Measurements from ENCODE around the gene PPP2R2B.
A peak's percentile ranks its signal among the peaks of the same experiment; 100 is the strongest.
"Not testable (repeated sequence)": the region's sequence is repeated elsewhere in the genome, so short reads cannot be mapped to it uniquely, and the experiment has no call there.

PPP2R2B gene

GRCh38 chr5:146607659-146608332 lies 270.8 kb downstream of the PPP2R2B start:
- DNase-seq (ENCODE audit: low read depth), result no peak

GRCh38 chr5:146606893-146607292 lies 271.7 kb downstream of the PPP2R2B start:
- DNase-seq (ENCODE audit: low read depth), result no peak

GRCh38 chr5:146600376-146600775 lies 278.2 kb downstream of the PPP2R2B start:
- no peak for DNase-seq (ENCODE audit: low read depth)

- DNase-seq (ENCODE audit: low read depth), result no peak
Observed at GRCh38 chr5:146599261-146599660, 279.3 kb downstream of the PPP2R2B start.

DNA sequence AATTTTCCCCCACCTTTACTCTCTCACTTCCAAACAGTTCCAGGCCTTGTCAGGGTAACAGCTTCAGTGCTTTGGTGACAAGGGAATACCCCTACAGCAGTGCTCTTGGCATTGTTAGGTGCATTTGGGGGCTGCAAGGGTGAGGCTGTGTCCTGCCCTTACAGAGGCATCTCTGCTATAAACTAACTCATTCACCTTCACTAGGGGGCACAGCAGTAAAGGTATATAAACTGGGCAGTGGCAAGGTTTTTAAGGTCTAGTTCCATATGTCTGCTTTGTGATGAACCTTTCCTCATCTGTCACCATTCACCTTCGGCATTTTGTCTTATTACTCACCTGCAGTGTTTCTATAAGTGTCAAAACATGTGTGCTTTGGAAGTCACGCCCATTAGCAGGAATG lies 283.5 kb downstream of the PPP2R2B start:
- no peak for DNase-seq (ENCODE audit: low read depth)

- DNase-seq (ENCODE audit: low read depth), result no peak
Observed at GRCh38 chr5:146592352-146592751, 286.2 kb downstream of the PPP2R2B start.

GRCh38 chr5:146589028-146589345 lies 289.6 kb downstream of the PPP2R2B start:
- DNase-seq (ENCODE audit: low read depth), result no peak

GRCh38 chr5:146588331-146589027 lies 290.1 kb downstream of the PPP2R2B start:
- DNase-seq (ENCODE audit: low read depth), result no peak

GRCh38 chr5:146586752-146587151 lies 291.8 kb downstream of the PPP2R2B start:
- no peak for DNase-seq (ENCODE audit: low read depth)

DNA sequence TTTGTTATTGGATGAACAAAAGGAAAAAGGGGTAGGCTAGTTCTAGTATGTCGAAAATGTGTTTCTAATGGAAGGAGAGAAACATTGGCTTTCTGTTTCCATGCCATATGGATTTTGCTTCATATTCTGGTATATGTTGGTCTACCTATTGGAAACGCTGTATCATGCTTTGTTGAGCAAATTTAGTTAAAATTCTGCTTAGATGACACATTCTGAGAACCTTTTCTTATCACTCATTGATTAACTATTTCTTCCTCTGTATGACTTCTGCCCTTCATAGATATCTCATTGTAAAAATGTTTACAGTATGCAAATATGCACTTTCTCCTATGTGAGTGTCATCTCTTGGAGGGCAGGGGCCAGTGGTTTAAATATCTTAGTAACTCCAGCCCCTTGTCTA lies 293.8 kb downstream of the PPP2R2B start:
- DNase-seq (ENCODE audit: low read depth), result no peak

DNA sequence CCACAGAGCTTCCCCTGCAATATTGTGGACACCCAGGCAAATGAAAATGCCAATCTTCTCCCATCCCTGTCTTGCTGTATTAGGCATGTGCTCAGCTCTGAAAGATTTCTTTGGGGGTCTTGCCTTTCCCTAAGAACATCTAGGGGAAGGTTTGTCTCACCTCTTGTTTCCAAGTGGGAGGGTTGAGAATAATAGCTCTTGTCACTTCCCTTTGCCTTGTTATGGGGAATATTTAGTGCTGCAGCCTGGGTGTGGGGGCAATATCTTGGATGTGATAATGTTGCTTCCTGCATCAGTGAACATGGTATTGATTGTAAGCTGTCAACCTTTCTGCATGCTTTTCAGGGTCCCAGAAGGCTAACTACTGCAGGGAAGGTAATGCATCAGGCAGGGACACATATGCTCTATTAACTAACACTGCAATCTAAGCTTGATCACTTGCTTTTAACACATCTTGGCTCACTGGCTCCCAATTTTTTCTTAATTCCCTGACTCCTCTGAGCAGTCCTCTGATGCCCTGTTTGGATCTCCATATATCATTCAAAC lies 296.4 kb downstream of the PPP2R2B start:
- no peak for DNase-seq (ENCODE audit: low read depth)

DNA sequence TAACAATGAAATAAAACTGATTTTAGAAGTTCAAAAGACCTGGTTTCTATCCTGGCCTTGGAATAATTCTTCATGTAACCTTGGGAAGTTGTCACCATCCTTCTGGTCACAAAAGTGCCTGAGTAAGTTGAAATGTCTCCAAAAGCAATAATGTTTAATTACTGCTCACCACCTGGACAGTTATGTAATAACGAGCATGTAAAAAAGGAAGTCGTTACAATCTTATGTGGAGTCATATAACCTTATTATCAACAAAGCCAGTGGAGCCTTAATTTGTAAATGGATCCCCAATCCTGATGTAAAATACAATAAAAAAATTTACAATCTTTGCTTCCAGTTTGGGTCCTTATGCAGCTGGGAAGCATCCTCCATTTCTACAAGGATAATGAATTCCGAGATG lies 298.3 kb downstream of the PPP2R2B start:
- DNase-seq (ENCODE audit: low read depth), result no peak

GRCh38 chr5:146574713-146575112 lies 303.8 kb downstream of the PPP2R2B start:
- DNase-seq (ENCODE audit: low read depth), result no peak

DNA sequence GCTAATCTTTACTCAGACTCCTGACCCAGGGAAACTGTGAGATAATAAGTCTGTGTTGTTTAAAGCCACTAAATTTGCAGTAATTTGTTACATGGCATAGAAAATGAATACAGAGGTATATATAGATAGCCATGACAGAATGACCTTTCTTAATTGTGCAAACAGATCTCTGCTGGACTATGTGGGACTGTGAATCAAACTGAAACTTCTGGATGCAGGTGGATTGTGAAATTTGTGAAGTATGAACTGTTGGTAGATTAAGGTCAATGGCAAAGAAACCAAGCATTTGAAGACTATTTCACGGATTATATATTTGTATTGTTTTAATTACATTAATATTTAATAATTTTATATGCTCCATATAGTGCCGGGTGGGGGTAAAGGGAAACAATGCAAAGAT lies 310.4 kb downstream of the PPP2R2B start:
- DNase-seq (ENCODE audit: low read depth), result no peak

DNA sequence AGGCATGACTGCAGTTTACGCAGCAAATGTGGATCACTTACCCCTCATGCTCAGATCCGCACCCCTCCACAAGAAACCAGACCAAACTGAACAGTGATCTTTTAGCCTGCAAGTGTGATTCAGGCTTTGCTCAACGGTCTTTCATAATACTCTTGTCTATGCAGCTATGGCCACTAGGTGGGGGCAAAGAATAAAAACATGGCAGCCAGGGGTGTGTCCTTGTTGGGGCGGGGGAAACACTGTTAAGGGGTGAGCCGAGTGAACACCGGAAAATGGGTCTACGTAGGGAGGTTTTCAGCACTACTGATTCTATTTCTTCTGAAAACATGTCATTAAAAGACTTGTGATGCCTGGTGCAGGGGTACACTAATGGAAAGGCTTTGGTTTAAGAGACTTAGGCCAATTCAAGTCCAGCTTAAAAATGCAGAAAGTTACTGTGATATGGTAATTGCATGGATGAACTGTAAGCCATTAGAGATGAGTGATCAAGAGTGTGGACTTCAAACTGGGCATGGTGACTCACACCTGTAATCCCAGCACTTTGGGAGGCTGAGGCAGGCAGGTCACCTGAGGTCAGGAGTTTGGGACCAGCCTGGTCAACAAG lies 312.7 kb downstream of the PPP2R2B start:
- DNase-seq (ENCODE audit: low read depth), result peak; percentile 4

DNA sequence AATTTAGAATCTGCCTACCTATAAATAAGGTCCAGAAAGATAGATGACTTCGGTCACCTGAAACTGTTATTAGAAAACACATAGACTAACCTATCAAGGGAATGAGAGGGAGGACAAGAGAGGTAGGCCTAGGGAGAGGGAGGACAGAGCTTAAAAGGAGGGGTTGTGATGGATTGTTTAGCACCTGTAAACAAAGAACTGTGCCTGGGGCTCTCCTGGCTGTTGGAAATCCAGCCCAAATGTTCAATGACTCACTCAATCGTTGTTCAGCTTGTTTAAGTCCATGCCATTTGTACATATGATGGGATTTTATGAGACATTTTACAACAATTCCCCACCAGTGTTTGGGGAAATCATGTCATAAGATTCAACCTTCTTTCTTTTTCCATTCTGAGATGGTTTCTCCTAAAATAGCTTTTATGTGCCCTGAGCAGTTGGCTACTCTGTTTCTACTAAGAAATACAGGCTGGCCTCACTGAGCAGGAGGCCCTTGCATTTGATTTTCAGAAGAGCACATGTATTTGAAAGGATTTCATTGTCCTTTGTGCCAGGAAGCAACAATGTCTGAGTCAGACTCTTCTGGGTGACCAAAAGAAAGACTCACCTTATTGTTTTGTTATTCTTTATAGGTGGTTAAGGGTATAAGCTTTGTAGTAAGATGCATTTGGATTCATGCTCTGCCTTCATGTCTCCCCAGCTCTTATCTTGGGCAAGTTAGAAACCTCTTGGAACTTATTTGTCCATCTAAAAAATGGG lies 314.4 kb downstream of the PPP2R2B start:
- DNase-seq (ENCODE audit: low read depth), result no peak

DNA sequence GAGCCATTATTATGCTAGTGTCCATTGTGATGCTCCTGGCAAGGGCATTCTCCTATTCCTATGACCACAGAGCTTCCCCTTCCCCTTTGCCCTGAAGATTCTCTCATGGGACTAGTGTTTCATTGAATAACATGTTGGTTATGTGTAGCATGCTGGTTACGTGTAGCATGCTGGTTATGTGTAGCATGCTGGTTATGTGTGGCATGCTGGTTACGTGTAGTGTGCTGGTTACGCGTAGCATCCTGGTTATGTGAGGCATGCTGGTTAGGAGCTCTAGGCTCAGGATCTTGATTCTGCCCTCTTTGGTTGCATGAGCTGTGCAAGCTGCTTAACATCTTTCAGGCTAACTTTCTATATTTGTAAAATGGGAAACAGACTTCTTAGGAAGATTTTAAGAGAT lies 316.1 kb downstream of the PPP2R2B start:
- DNase-seq (ENCODE audit: low read depth), result no peak

GRCh38 chr5:146561711-146562110 lies 316.8 kb downstream of the PPP2R2B start:
- DNase-seq (ENCODE audit: low read depth), result no peak

GRCh38 chr5:146560205-146560812 lies 318.2 kb downstream of the PPP2R2B start:
- DNase-seq (ENCODE audit: low read depth), result no peak

- not testable (repeated sequence) for DNase-seq (ENCODE audit: low read depth)
Observed at GRCh38 chr5:146556884-146557283, 321.7 kb downstream of the PPP2R2B start.

GRCh38 chr5:146553446-146553845 lies 325.1 kb downstream of the PPP2R2B start:
- no peak for DNase-seq (ENCODE audit: low read depth)

DNA sequence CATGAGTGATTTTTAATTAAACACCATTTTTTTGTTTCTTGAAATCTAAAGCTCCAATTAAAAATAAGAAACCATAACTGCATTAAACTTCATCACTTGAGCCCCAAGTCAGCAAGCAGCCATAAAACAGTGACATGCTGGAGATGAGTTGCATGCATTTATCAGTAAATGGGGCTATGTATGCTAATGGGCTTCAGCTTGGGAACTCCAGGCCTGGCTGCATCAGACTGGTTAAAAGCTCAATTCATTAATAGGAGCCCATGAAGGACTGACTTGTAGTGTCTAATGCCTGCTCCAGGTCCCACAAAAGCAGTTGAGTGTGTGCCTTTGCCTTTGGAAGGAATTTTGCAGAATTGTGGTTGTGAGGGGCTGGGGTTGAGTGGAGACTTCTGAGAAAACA lies 328.9 kb downstream of the PPP2R2B start:
- DNase-seq (ENCODE audit: low read depth), result no peak

Measured in activated T-helper 9 cell treated with anti-CD3 and anti-CD28 coated beads, Interleukin-2, amount 50 U/mL, for 16 hours (primary cell).